DMS53 treated with DMSO at 0.1 percent for 48 hours (cell line): Measurements from ENCODE around the gene LGALS4.
"Not testable (repeated sequence)": the region's sequence is repeated elsewhere in the genome, so short reads cannot be mapped to it uniquely, and the experiment has no call there.

Source experiments
- DNase-seq: peaks from one replicate; lab custom pipeline; 2025; ENCODE audit not compliant: unreplicated experiment; lab: John Stamatoyannopoulos, UW

Gene LGALS4

GRCh38 chr19:38812841-38813320 is at the start of gene LGALS4:
LGALS4 (minus strand) TSS chr19:38812945; CDS start chr19:38812886, 59 bp downstream.
- DNase-seq: no peak

GRCh38 chr19:38861368-38861767 is 48.6 kb upstream of the LGALS4 start:
- no peak for DNase-seq

- DNase-seq: not testable (repeated sequence)
Measured at GRCh38 chr19:38859631-38860204, 47.0 kb upstream of the LGALS4 start.

GRCh38 chr19:38856813-38857212 is 44.1 kb upstream of the LGALS4 start:
- DNase-seq: no peak

GRCh38 chr19:38855751-38856150 is 43.0 kb upstream of the LGALS4 start:
- not testable (repeated sequence) for DNase-seq

GRCh38 chr19:38854961-38855360 is 42.2 kb upstream of the LGALS4 start:
- DNase-seq: not testable (repeated sequence)

- DNase-seq: no peak
Measured at GRCh38 chr19:38853214-38853613, 40.5 kb upstream of the LGALS4 start.

- peak; percentile 39 for DNase-seq
Measured at GRCh38 chr19:38852231-38853044, 39.7 kb upstream of the LGALS4 start.

- DNase-seq: peak; percentile 90
Measured at GRCh38 chr19:38851622-38852230, 39.0 kb upstream of the LGALS4 start.

GRCh38 chr19:38850976-38851621 is 38.4 kb upstream of the LGALS4 start:
- no peak for DNase-seq

GRCh38 chr19:38850436-38850975 is 37.8 kb upstream of the LGALS4 start:
- DNase-seq: peak; percentile 97

GRCh38 chr19:38849860-38850435 is 37.2 kb upstream of the LGALS4 start, which contains the start of gene HNRNPL:
HNRNPL (minus strand) TSS chr19:38849986; CDS start chr19:38849966, 20 bp downstream.
- DNase-seq: peak; percentile 100

GRCh38 chr19:38849147-38849859 is 36.6 kb upstream of the LGALS4 start:
- peak; percentile 95 for DNase-seq

- DNase-seq: no peak
Measured at GRCh38 chr19:38848299-38849146, 35.8 kb upstream of the LGALS4 start.

- no peak for DNase-seq
Measured at GRCh38 chr19:38846097-38846496, 33.4 kb upstream of the LGALS4 start.

GRCh38 chr19:38845374-38846024 is 32.8 kb upstream of the LGALS4 start:
- DNase-seq: no peak

- DNase-seq: no peak
Measured at GRCh38 chr19:38844093-38844686, 31.4 kb upstream of the LGALS4 start.

- DNase-seq: no peak
Measured at GRCh38 chr19:38843175-38843758, 30.5 kb upstream of the LGALS4 start.
